8988T (cell line): Measurements from ENCODE around the gene EEF2KMT.
"Not testable (repeated sequence)": the region's sequence is repeated elsewhere in the genome, so short reads cannot be mapped to it uniquely, and the experiment has no call there.

Experiments
- DNase-seq: peaks from one replicate; pipeline ENCODE4 v3.0.0; 2011

Gene EEF2KMT

GRCh38 chr16:5070431-5071186 is 27.0 kb downstream of the EEF2KMT start:
- DNase-seq = no peak

- no peak for DNase-seq
Measured at GRCh38 chr16:5069854-5070253, 27.7 kb downstream of the EEF2KMT start.

GRCh38 chr16:5069048-5069447 is 28.5 kb downstream of the EEF2KMT start:
- no peak for DNase-seq

DNA sequence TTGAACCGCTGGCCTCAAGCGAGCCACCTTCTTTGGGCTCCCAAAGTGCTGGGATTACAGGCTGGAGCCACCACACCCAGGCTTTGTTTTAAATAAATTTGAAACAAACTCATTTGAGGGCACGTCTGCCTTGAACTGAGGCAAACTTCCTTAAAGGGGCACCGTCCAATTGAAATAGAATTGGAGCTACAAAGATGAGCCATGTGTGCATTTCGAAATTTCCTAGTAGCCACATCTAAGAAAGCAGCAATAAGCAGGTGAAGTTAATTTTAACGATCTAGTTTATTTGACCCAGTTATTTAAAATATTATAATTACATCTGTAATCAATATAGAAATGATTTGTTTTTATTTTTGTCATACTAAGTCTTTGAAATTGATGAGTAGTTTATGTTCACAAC is 31.1 kb downstream of the EEF2KMT start:
- no peak for DNase-seq

GRCh38 chr16:5065813-5066212 is 31.8 kb downstream of the EEF2KMT start, which contains the start of gene C16orf89:
C16orf89 (minus strand) TSS chr16:5065956; CDS start chr16:5065908, 48 bp downstream.
- DNase-seq = no peak

DNA sequence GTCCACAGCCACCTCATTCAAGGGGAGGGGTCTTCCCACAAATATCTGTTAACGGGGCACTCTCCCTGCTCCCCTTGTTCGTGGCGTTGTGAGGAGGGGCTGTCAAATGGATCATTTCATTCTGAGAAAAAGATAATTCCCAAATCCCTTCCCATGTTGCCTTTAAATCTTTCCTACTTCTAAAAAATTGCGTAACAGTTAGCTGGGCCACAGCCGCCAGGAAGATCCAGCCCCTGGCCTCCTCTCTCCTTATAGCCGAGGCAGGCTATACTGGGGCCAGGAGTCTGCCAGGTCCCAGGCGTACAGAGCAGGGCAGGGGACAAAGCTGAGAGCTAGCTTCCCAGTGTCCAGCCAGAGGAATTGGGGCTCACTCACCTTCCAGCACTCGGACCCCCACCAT is 32.3 kb downstream of the EEF2KMT start:
- no peak for DNase-seq

- DNase-seq = no peak
Measured at GRCh38 chr16:5064915-5065314, 32.7 kb downstream of the EEF2KMT start.

GRCh38 chr16:5062790-5063765 is 34.5 kb downstream of the EEF2KMT start:
- DNase-seq = no peak

DNA sequence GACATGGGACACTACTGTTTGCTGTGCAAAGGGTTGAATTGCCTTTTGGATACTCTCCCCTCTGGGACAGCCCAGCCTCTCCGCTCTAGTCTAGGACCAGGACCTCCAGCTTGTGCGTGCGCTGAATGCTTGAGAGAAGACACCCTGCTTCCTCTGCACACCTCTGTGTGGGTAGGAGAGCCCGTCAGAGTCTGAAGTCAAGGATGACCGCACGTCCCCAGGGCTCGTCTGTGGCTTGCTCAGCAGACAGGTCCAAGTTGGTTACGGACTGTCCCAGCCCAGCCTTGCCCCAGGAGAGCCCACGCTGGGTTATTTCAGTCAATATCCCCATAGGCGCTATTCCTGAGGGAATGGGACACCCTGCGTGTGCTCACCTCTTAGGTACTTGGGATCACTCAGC is 35.5 kb downstream of the EEF2KMT start:
- no peak for DNase-seq

DNA sequence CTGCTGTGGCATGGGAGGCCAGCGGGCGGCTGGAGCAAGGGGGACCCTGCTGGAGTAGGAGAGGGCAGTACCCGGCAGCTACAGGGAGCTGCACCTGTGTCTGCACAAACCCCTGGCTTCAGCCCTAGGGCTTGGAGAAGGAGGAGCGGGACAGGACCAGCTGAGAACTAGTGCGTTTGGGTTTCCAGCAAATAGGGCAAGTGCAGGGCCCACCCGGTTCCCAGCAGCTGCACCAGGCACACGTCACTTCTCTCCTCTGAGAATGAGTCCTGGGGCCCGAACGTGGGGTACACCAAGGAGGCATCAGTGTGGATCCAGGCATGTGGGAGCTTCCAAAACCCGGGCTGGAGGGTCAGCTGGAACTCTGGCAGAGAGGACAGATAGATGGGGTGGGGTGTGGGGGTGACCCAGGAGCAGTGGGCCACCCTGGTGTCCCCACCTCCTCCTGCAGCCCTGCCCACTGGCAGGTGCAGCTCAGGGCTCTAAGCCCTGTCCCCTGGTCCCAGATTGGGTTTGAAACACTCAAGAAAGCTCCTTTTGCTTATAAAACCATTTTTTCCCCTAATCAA is 37.4 kb downstream of the EEF2KMT start:
- no peak for DNase-seq

DNA sequence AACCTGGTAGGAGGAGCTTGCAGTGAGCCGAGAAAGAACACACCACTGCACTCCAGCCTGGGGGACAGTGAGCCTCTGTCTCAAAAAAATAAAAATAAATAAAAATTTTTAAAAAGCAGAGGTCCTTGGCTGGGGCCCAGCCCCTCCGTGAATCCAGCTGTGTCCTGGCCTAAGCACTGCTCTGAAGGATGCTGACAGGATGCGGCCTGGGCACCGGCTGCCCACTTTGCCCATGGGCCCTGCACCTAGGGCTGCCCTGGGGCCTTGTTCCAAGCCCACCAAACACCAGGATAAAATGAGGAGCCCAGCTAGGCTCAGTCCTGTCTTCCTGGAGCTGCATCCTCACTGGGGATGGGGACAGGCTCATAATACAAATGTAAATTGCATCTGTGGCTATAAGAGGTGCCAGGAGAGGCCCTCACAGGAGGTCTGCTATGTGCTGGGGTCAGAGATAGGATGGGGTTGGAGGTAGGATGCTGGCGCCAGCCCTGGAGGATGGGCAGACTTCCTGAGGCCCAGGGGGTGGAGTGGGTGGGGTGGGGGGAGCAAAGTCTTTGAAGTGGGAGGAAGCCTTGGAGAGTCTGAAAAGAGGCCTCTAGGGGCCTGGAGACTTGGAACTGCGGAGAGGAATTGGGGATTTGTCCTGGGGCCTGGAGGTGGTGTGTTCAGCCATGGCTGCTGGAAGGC is 38.1 kb downstream of the EEF2KMT start:
- DNase-seq = no peak

- DNase-seq = no peak
Measured at GRCh38 chr16:5058476-5058875, 39.1 kb downstream of the EEF2KMT start.

- DNase-seq = no peak
Measured at GRCh38 chr16:5056352-5056751, 41.2 kb downstream of the EEF2KMT start.

DNA sequence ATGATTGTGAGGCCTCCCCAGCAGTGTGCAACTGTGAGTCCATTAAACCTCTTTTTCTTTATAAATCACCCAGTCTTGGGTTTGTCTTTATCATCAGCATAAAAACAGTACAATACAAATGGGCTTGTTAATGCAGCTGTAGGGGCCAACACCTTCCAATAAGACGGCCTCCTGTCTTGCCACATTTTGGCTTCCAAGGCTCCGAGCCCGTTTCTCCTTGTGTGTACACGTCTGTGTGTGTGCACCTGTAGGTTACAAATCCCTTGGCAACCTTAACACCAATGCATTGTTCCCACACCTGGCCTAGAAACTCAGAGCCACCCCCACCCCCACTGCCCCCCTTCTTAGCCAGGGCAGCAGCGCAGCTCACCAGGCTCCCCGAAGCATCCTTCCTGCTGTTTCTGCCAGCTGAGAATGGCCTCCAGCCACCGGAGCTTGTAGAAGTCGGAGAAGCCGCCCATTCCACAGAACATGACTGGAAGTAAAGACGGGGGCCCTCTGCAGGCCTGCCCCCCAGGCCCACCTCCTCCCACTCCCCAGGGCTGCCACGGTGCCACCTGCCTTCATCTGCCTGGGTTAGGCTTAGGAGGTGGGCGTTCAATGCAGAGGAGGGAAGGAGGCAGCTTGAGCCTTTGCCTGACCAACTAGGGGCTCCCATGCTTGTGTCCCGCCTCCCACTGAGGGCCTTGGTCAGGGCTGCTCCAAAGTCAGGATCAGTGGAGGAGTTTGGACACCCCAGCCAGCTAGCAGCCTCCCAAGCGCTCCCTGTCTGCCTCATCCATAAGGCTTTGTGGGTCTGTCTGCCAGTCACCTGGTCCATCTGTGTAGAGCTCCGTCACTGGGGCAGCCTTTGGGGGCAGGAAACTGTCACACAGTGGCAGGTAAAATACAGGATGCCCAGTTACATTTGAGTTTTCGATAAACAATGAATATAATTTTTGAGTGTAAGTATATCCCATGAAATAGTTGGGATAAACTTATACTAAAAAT is 42.4 kb downstream of the EEF2KMT start:
- no peak for DNase-seq

DNA sequence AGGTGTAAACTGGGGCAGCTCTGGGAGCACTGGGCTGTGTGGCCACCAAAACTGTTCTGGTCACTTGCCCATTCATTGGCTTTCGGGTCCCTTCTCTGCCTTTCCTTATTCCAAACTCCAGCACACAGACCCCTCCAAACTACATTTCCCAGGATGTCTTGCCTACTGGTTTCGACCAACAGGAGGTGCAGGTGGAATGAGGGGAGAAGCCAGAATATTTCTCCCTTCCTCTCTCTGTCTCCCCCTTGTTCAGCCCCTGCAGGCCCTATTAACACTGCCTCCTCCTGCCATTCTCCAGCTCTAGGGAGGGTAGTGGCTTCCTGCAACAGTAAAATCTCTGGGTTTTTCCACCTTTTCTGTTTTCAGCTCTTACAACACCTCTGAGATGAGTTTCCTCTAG is 50.7 kb downstream of the EEF2KMT start:
- no peak for DNase-seq

- no peak for DNase-seq
Measured at GRCh38 chr16:5045499-5046115, 52.0 kb downstream of the EEF2KMT start.

DNA sequence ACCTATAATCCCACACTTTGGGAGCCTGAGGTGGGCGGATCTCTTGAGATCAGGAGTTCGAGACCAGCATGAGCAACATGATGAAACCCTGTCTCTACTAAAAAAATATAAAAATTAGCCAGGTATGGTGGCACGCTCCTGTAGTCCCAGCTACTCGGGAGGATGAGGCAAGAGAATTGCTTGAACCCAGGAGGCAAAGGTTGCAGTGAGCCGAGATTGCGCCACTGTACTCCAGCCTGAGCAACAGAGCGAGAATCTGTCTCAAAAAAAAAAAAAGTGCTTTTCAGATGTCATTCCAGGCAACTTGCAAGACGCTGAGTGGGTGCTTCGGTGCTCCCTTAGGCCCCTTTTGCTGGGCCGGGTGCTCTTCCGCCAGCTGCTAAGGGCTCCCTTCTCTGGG is 53.0 kb downstream of the EEF2KMT start:
- DNase-seq = not testable (repeated sequence)

GRCh38 chr16:5044011-5044540 is 53.5 kb downstream of the EEF2KMT start:
- no peak for DNase-seq

GRCh38 chr16:5042574-5043171 is 54.9 kb downstream of the EEF2KMT start:
- no peak for DNase-seq

GRCh38 chr16:5041600-5042133 is 55.9 kb downstream of the EEF2KMT start:
- DNase-seq = no peak
